HG02798 (cell line): ENCODE results near the gene SLC13A5.
"Not testable (repeated sequence)": the region's sequence is repeated elsewhere in the genome, so short reads cannot be mapped to it uniquely, and the experiment has no call there.

Source experiments
- ATAC-seq: cut with Tn5 transposase; IDR thresholded peaks from one replicate; pipeline ENCODE4 v1.9.1; 2021; ENCODE audit warnings: mild to moderate bottlenecking; ENCODE audit not compliant: unreplicated experiment, poor library complexity

The SLC13A5 gene

GRCh38 chr17:6713130-6713917 is at the start of gene SLC13A5:
TSS of gene SLC13A5 (minus strand) at chr17:6713369. CDS start at chr17:6713333, 36 bp downstream.
- no peak for ATAC-seq

GRCh38 chr17:6761779-6762178 is 48.6 kb upstream of the SLC13A5 start:
- no peak for ATAC-seq

GRCh38 chr17:6757747-6758146 is 44.6 kb upstream of the SLC13A5 start:
- ATAC-seq, result no peak

- ATAC-seq, result no peak
Measured at GRCh38 chr17:6756425-6757031, 43.4 kb upstream of the SLC13A5 start.

GRCh38 chr17:6755731-6756184 is 42.6 kb upstream of the SLC13A5 start, which contains the start of gene XAF1:
TSS of gene XAF1 (plus strand) at chr17:6756046. CDS start at chr17:6756079, 33 bp downstream.
- ATAC-seq, result no peak

GRCh38 chr17:6755281-6755680 is 42.1 kb upstream of the SLC13A5 start:
- no peak for ATAC-seq

GRCh38 chr17:6753546-6753945 is 40.4 kb upstream of the SLC13A5 start:
- no peak for ATAC-seq

- no peak for ATAC-seq
Measured at GRCh38 chr17:6753006-6753445, 39.9 kb upstream of the SLC13A5 start.

GRCh38 chr17:6752068-6752909 is 39.1 kb upstream of the SLC13A5 start:
- no peak for ATAC-seq

- no peak for ATAC-seq
Measured at GRCh38 chr17:6749519-6749918, 36.4 kb upstream of the SLC13A5 start.

GRCh38 chr17:6748617-6749016 is 35.4 kb upstream of the SLC13A5 start:
- no peak for ATAC-seq

- not testable (repeated sequence) for ATAC-seq
Measured at GRCh38 chr17:6746665-6747064, 33.5 kb upstream of the SLC13A5 start.

GRCh38 chr17:6729531-6729930 is 16.4 kb upstream of the SLC13A5 start:
- ATAC-seq, result no peak

- ATAC-seq, result no peak
Measured at GRCh38 chr17:6724009-6724408, 10.8 kb upstream of the SLC13A5 start.

GRCh38 chr17:6721744-6722143 is 8.6 kb upstream of the SLC13A5 start:
- no peak for ATAC-seq

GRCh38 chr17:6716736-6717135 is 3.6 kb upstream of the SLC13A5 start:
- no peak for ATAC-seq

- no peak for ATAC-seq
Measured at GRCh38 chr17:6714315-6714874, 1.2 kb upstream of the SLC13A5 start.

- no peak for ATAC-seq
Measured at GRCh38 chr17:6713918-6714271, 726 bp upstream of the SLC13A5 start.

- no peak for ATAC-seq
Measured at GRCh38 chr17:6712854-6713129, 377 bp downstream of the SLC13A5 start.

- ATAC-seq, result no peak
Measured at GRCh38 chr17:6712058-6712853, 913 bp downstream of the SLC13A5 start.
